ENCODE results near the gene TUBB8B. TPM values are rescaled to one million over a fixed set of nuclear protein-coding genes. Genes with fewer than 3 reads are reported as not detected.
"Not testable (repeated sequence)": the region's sequence is repeated elsewhere in the genome, so short reads cannot be mapped to it uniquely, and the experiment has no call there.

The TUBB8B gene
- total and polyA plus RNA-seq, 4 donors = not detected

DNA sequence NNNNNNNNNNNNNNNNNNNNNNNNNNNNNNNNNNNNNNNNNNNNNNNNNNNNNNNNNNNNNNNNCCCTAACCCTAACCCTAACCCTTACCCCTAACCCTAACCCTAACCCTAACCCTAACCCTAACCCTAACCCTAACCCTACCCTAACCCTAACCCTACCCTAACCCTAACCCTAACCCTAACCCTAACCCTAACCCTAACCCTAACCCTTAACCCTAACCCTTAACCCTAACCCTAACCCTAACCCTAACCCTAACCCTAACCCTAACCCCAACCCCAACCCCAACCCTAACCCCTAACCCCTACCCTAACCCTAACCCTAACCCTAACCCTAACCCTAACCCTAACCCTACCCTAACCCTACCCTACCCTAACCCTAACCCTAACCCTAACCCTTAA, 39.5 kb downstream of the TUBB8B start:
- peak; percentile 46 for TF ChIP-seq NR2F2 (IDR thresholded peaks at IDR 0.05)
- DNase-seq (ENCODE audit: low spot score) = not testable (repeated sequence)

More for the DNA sequence above, 39.5 kb downstream of the TUBB8B start:
- H3K36me3 ChIP-seq (ENCODE audit: control insufficient read depth in 4 of 4, insufficient read depth in 3 of 4, low read depth in 1 of 4, low read length in 3 of 4); H3K27ac ChIP-seq (ENCODE audit: low read depth in 1 of 2, low read length in 2 of 2); H3K4me1 ChIP-seq (ENCODE audit: control insufficient read depth in 4 of 4, insufficient read depth in 4 of 4, low read length in 3 of 4); H3K9ac ChIP-seq (ENCODE audit: low read depth in 1 of 2, low read length in 2 of 2); H3K9me3 ChIP-seq (ENCODE audit: control insufficient read depth in 4 of 4, low read length in 3 of 4); H3K27me3 ChIP-seq (ENCODE audit: control insufficient read depth in 4 of 4, insufficient read depth in 4 of 4, low read length in 3 of 4); H3K4me3 ChIP-seq (ENCODE audit: low read depth in 1 of 3, low read length in 3 of 3): not testable (repeated sequence)

Small RNAs within 50 kb of the gene (small RNA-seq; reads per million reads assigned to genes)
- gene AP001005.2 = not detected

Other genes starting within 250 kb of the TUBB8B start
- gene USP14, start 108.9 kb upstream of the TUBB8B start, total RNA-seq = 10 to 100 TPM; 20.9 to 28.3 TPM
- gene USP14, start 108.9 kb upstream of the TUBB8B start, polyA plus RNA-seq = 10 to 100 TPM; 16.2 to 20.6 TPM
- 10 to 100 TPM; 30.4 to 30.5 TPM for gene THOC1, start 218.4 kb upstream of the TUBB8B start, total RNA-seq
- gene THOC1, start 218.4 kb upstream of the TUBB8B start, polyA plus RNA-seq = 10 to 100 TPM in 1 of 2 donors, 1 to 10 TPM in 1; 5.2 to 13.5 TPM

Measured in liver (tissue), 10 donors.